SK-N-SH (cell line): ENCODE measurements around the gene UPK1A. TPM values are rescaled to one million over a fixed set of nuclear protein-coding genes. Genes with fewer than 3 reads are reported as not detected.
A peak's percentile ranks its signal among the peaks of the same experiment; 100 is the strongest.

Experiments
- CTCF ChIA-PET: fragments of 300-600, 350-600 bp; formaldehyde crosslinking; extraction: SDS; loops from one replicate; lab custom pipeline; 2021; lab: Yijun Ruan, JAX
- POLR2A ChIA-PET: fragments of 350-600 bp; sonication (Branson Sonifier 250); formaldehyde crosslinking; extraction: SDS; loops from one replicate; lab custom pipeline; 2020; ENCODE audit warnings: antibody characterized with exemption, inconsistent platforms; lab: Yijun Ruan, JAX
- DNase-seq: peaks from one replicate; pipeline ENCODE4 v3.0.0; 2012
- H2AFZ ChIP-seq: fragments of 200-600 bp; sonication (generic); 2 replicates; pipeline ENCODE4 v1.8.1; 2016; ENCODE audit warnings: antibody characterized with exemption, mild to moderate bottlenecking, low read depth
- H3F3A ChIP-seq: fragments of 200-600 bp; sonication (generic); replicated peaks from 2 replicates; pipeline ENCODE3; 2016; ENCODE audit warnings: antibody characterized with exemption, mild to moderate bottlenecking; ENCODE audit not compliant: insufficient read depth
- H3K27ac ChIP-seq, 2 experiments: fragments of 200-500 bp in 1 of 2; fragments of 200-600 bp in 1 of 2; sonication (Bioruptor generic) in 1 of 2; sonication (generic), shearing (Covaris generic) in 1 of 2; 2 replicates each; pipeline versions ENCODE4 v1.5.1 to v1.6.1; 2014 to 2016; ENCODE audit warnings: low read depth in 2 of 2, inconsistent platforms in 1 of 2, low read length in 1 of 2, mild to moderate bottlenecking in 1 of 2, mixed read lengths in 1 of 2
- H3K27me3 ChIP-seq: fragments of 200-600 bp; sonication (generic), shearing (Covaris generic); 2 replicates; pipeline ENCODE4 v1.6.1; 2016; ENCODE audit warnings: mixed run types; ENCODE audit not compliant: insufficient read depth
- H3K36me3 ChIP-seq, 2 experiments: fragments of 200-500 bp in 1 of 2; fragments of 200-600 bp in 1 of 2; sonication (Bioruptor generic) in 1 of 2; sonication (generic) in 1 of 2; replicated peaks in 1 of 2; 2 replicates each; pipeline versions ENCODE3 to v1.5.1; 2014 to 2016; ENCODE audit warnings: low read length in 1 of 2, mild to moderate bottlenecking in 1 of 2; ENCODE audit not compliant: insufficient read depth in 2 of 2, control insufficient read depth in 1 of 2
- H3K4me1 ChIP-seq, 2 experiments: fragments of 200-500 bp in 1 of 2; fragments of 200-600 bp in 1 of 2; sonication (Bioruptor generic) in 1 of 2; sonication (generic), shearing (Covaris generic) in 1 of 2; 2 replicates each; pipeline versions ENCODE4 v1.5.1 to v1.6.1; 2014 to 2016; ENCODE audit warnings: low read depth in 1 of 2, low read length in 1 of 2, mixed run types in 1 of 2; ENCODE audit not compliant: insufficient read depth in 2 of 2, control insufficient read depth in 1 of 2
- H3K4me2 ChIP-seq: fragments of 200-600 bp; sonication (generic), shearing (Covaris generic); 2 replicates; pipeline ENCODE4 v1.6.1; 2017; ENCODE audit warnings: mixed run types
- H3K4me3 ChIP-seq, 2 experiments: fragments of 200-500 bp in 1 of 2; fragments of 200-600 bp in 1 of 2; sonication (Bioruptor generic) in 1 of 2; sonication (generic), shearing (Covaris generic) in 1 of 2; 2 replicates each; pipeline versions ENCODE4 v1.5.1 to v1.8.1; 2014 to 2016; ENCODE audit warnings: low read depth in 2 of 2, inconsistent platforms in 1 of 2, low read length in 1 of 2, mild to moderate bottlenecking in 1 of 2, mixed read lengths in 1 of 2, moderate library complexity in 1 of 2
- H3K79me2 ChIP-seq: fragments of 200-600 bp; sonication (generic); 2 replicates; pipeline ENCODE4 v1.8.1; 2017; ENCODE audit warnings: mild to moderate bottlenecking; ENCODE audit not compliant: insufficient read depth
- H3K9ac ChIP-seq: fragments of 200-600 bp; sonication (generic); 2 replicates; pipeline ENCODE4 v1.6.1; 2017; ENCODE audit warnings: mixed run types
- H3K9me2 ChIP-seq: fragments of 200-600 bp; sonication (generic); 2 replicates; pipeline ENCODE4 v1.6.1; 2017; ENCODE audit warnings: mixed run types
- H3K9me3 ChIP-seq: fragments of 200-600 bp; sonication (generic); 2 replicates; pipeline ENCODE4 v1.6.1; 2017; ENCODE audit warnings: mixed run types, mild to moderate bottlenecking, moderate library complexity
- H4K20me1 ChIP-seq: fragments of 200-600 bp; sonication (generic); 2 replicates; pipeline ENCODE4 v1.6.1; 2017; ENCODE audit warnings: mild to moderate bottlenecking, mixed run types; ENCODE audit not compliant: insufficient read depth
- CHD2 ChIP-seq: fragments of 150-350 bp; IDR thresholded peaks from 2 replicates; pipeline ENCODE4 v1.6.1; 2018; ENCODE audit warnings: low read length; ENCODE audit not compliant: partially characterized antibody
- FOSL2 ChIP-seq: IDR thresholded peaks from 2 replicates; pipeline ENCODE4 v1.4.0; 2012; ENCODE audit warnings: low read depth, mild to moderate bottlenecking, moderate library complexity, borderline replicate concordance
- FOXM1 ChIP-seq: IDR thresholded peaks from 2 replicates; pipeline ENCODE4 v1.4.0; 2012; ENCODE audit warnings: low read depth, mild to moderate bottlenecking
- GATA2 ChIP-seq: sonication (generic); formaldehyde crosslinking; IDR thresholded peaks from 2 replicates; pipeline ENCODE4 v1.5.0; 2020; ENCODE audit warnings: mild to moderate bottlenecking, missing genetic modification reagents
- IRF3 ChIP-seq: fragments of 150-350 bp; IDR thresholded peaks from 2 replicates; pipeline ENCODE4 v1.6.1; 2016; ENCODE audit warnings: mild to moderate bottlenecking, low read depth, low read length
- MAX ChIP-seq: IDR thresholded peaks from 2 replicates; pipeline ENCODE4 v1.4.0; 2012; ENCODE audit warnings: low read depth
- MXI1 ChIP-seq: IDR thresholded peaks from 2 replicates; pipeline ENCODE4 v1.6.1; 2012; ENCODE audit warnings: mild to moderate bottlenecking, low read depth, low read length, improper control_type of control experiment
- NFIC ChIP-seq: IDR thresholded peaks from 2 replicates; pipeline ENCODE4 v1.4.0; 2012; ENCODE audit warnings: borderline replicate concordance
- POLR2AphosphoS5 ChIP-seq: IDR thresholded peaks from 2 replicates; pipeline ENCODE4 v1.6.1; 2012; ENCODE audit warnings: low read depth, low read length
- RAD21 ChIP-seq: IDR thresholded peaks from 2 replicates; pipeline ENCODE4 v1.6.1; 2012; ENCODE audit warnings: mild to moderate bottlenecking, low read length
- RCOR1 ChIP-seq: fragments of 150-350 bp; IDR thresholded peaks from 2 replicates; pipeline ENCODE4 v1.6.1; 2017; ENCODE audit warnings: antibody characterized with exemption, low read length
- RFX5 ChIP-seq: IDR thresholded peaks from 2 replicates; pipeline ENCODE4 v1.6.1; 2012; ENCODE audit warnings: mild to moderate bottlenecking, improper control_type of control experiment, low read length
- SIN3A ChIP-seq: IDR thresholded peaks from 2 replicates; pipeline ENCODE4 v1.6.1; 2012; ENCODE audit warnings: low read depth, mild to moderate bottlenecking, low read length, moderate library complexity, borderline replicate concordance
- SMC3 ChIP-seq: IDR thresholded peaks from 2 replicates; pipeline ENCODE4 v1.6.1; 2012; ENCODE audit warnings: low read depth, low read length, improper control_type of control experiment
- TAF1 ChIP-seq: IDR thresholded peaks from 2 replicates; pipeline ENCODE4 v1.6.1; 2012; ENCODE audit warnings: low read depth, mild to moderate bottlenecking, low read length, moderate library complexity, borderline replicate concordance
- USF1 ChIP-seq: IDR thresholded peaks from 2 replicates; pipeline ENCODE4 v1.4.0; 2012; ENCODE audit warnings: low read depth, borderline replicate concordance
- ZBTB33 ChIP-seq: IDR thresholded peaks from 2 replicates; pipeline ENCODE4 v1.4.0; 2012; ENCODE audit warnings: low read depth, borderline replicate concordance
- WGBS: methylation state at CpG from one replicate; pipeline ENCODE4 v1.1.6; 2017; ENCODE audit warnings: low lambda C conversion rate; 5-methylcytosine and 5-hydroxymethylcytosine counted together
- polyA plus RNA-seq, 3 experiments: library from polyadenylated mRNA; depleted of rRNA; stranded (reverse); fragments of >200 nt; gene quantifications; 2 replicates each; pipeline ENCODE4 v1.2.3, GENCODE V29; 2012

UPK1A gene
- polyA plus RNA-seq, 1 of the 3 experiments (the other 2 are of a cell fraction) = 0.16 TPM

GRCh38 chr19:35673121-35673804, 6.9 kb downstream of the UPK1A start:
- 4% methylated on average over 36 of the region's 39 CpGs for WGBS
- H3K4me3 ChIP-seq = peak overlapping the region; percentile 40 to 65
- no peaks in the 10 kb centered on the region for H3K36me3 ChIP-seq
- no peaks in the 10 kb centered on the region; a peak in 1 of 4 replicates for H3K4me1 ChIP-seq
- H3K79me2 ChIP-seq = no peaks in the 10 kb centered on the region
- peak; percentile 84 for DNase-seq
- H3K4me2 ChIP-seq = peak overlapping the region; percentile 67
- CTCF ChIA-PET = interaction anchor here (1.0 to 2.7 kb wide), 3 partner anchors 11 to 124 kb away, joined by 3 to 10 read pairs (median 5); no protein-coding TSS in a partner anchor
- H3F3A ChIP-seq = no peaks in the 10 kb centered on the region
- no peak overlapping the region for H3K27ac ChIP-seq
- H2AFZ ChIP-seq = peak overlapping the region; percentile 93; the same call in 1 of the 2 replicates
- no peaks in the 10 kb centered on the region for H3K9me3 ChIP-seq
- POLR2A ChIA-PET = interaction anchor here (1.1 kb wide), 1 partner anchor 25 kb away, joined by 3 read pairs; the partner anchor contains the start of gene COX6B1
- H4K20me1 ChIP-seq = no peaks in the 10 kb centered on the region
- H3K9me2 ChIP-seq = no peaks in the 10 kb centered on the region
- H3K9ac ChIP-seq = 0 out of 2 replicates have a peak overlapping the region, but pooled peaks have one; percentile 17
- TF ChIP-seq RCOR1 = no peak
- 0 out of 2 replicates have a peak, but pooled peaks have one; percentile 31 for TF ChIP-seq MAX
- TF ChIP-seq, all 33 proteins: peak for 1
- H3K27me3 ChIP-seq = peaks cover 47% of the 10 kb centered on the region; the same call in 1 of the 2 replicates

GRCh38 chr19:35675589-35676140, 9.3 kb downstream of the UPK1A start:
- H3K79me2 ChIP-seq = no peaks in the 10 kb centered on the region
- H3K36me3 ChIP-seq = no peaks in the 10 kb centered on the region
- H3K27me3 ChIP-seq = peaks cover 31% of the 10 kb centered on the region; the same call in 1 of the 2 replicates
- CTCF ChIA-PET = no interaction called here
- H3K4me3 ChIP-seq = no peak overlapping the region
- H3K9me3 ChIP-seq = no peaks in the 10 kb centered on the region
- POLR2A ChIA-PET = no interaction called here
- no peaks in the 10 kb centered on the region; a peak in 1 of 4 replicates for H3K4me1 ChIP-seq
- WGBS = 20% methylated on average over 9 of the region's 15 CpGs
- DNase-seq = no peak
- no peak overlapping the region for H3K4me2 ChIP-seq
- no peak overlapping the region for H2AFZ ChIP-seq
- TF ChIP-seq CHD2 = no peak
- no peak for TF ChIP-seq MAX
- TF ChIP-seq GATA2 (CRISPR knock-in tag) = no peak
- TF ChIP-seq SMC3 = no peak
- no peak for TF ChIP-seq USF1
- no peak for TF ChIP-seq SIN3A
- TF ChIP-seq POLR2AphosphoS5 = no peak
- TF ChIP-seq TAF1 = no peak
- TF ChIP-seq MXI1 = no peak
- TF ChIP-seq FOXM1 = no peak
- no peak for TF ChIP-seq RFX5
- TF ChIP-seq NFIC = no peak
- TF ChIP-seq ZBTB33 = no peak
- no peak for TF ChIP-seq RAD21
- TF ChIP-seq IRF3 = no peak
- no peak for TF ChIP-seq FOSL2
- TF ChIP-seq, all 33 proteins: peak for 0
- no peak overlapping the region for H3K27ac ChIP-seq
- H3K9me2 ChIP-seq = no peaks in the 10 kb centered on the region
- H4K20me1 ChIP-seq = no peaks in the 10 kb centered on the region
- no peaks in the 10 kb centered on the region for H3F3A ChIP-seq
- no peak overlapping the region for H3K9ac ChIP-seq
